ENCODE results near the gene GBA2.

GBA2 gene

DNA sequence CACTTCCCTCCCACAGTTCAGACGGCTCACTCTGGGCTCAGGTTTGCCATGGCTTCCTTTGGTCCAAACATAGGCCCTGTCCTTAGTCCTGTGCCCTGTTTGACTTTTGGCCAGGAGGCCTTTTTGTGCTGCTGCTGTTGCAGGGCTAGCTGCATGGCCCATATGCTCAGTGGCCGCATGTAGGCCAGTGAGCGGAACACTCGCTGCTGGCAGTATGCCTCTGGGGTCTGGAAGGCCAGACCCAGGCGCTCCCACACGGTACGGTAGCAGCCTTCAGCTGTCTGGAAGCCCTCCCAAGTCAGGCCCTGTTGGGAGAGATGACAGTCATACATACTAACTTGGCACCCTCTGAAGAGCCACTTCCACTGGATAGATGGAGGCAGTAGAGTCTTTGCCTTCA, 11.9 kb downstream of the GBA2 start:
- DNase-seq: no peak

GRCh38 chr9:35736201-35736633, 12.8 kb downstream of the GBA2 start:
- peak; percentile 84 for DNase-seq

- DNase-seq: no peak
Observed at GRCh38 chr9:35734096-35734495, 14.9 kb downstream of the GBA2 start.

DNA sequence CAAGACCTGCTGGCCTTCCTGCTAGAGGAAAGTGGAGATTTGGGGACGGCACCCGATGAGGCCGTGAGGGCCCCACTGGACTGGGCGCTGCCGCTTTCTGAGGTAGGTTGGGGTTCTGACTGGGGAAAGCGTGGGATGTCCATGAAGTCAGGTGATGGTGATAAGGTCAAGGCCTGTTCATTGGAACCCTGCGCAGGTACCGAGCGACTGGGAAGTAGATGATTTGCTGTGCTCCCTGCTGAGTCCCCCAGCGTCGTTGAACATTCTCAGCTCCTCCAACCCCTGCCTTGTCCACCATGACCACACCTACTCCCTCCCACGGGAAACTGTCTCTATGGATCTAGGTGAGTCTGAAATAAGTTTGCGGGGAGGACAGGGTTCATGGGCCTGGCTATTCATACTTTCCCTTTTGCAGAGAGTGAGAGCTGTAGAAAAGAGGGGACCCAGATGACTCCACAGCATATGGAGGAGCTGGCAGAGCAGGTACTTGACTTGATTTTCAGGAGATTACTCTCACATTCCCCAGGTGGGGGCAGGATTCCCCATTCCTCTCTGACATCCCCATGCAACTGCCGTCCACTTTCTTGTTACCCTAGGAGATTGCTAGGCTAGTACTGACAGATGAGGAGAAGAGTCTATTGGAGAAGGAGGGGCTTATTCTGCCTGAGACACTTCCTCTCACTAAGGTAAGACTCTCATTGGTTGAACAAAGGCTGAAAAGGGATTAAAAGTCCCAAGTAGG, 16.1 kb downstream of the GBA2 start:
- DNase-seq: no peak

- peak; percentile 99 for DNase-seq
Observed at GRCh38 chr9:35732185-35732799, 16.7 kb downstream of the GBA2 start, which contains the start of the genes CREB3 and TLN1. Gene CREB3, plus strand, starts transcription at chr9:35732666. Its CDS starts 107 bp downstream, at chr9:35732773. Gene TLN1, minus strand, starts transcription at chr9:35732195. Its CDS starts 6,501 bp downstream, at chr9:35725694.

DNA sequence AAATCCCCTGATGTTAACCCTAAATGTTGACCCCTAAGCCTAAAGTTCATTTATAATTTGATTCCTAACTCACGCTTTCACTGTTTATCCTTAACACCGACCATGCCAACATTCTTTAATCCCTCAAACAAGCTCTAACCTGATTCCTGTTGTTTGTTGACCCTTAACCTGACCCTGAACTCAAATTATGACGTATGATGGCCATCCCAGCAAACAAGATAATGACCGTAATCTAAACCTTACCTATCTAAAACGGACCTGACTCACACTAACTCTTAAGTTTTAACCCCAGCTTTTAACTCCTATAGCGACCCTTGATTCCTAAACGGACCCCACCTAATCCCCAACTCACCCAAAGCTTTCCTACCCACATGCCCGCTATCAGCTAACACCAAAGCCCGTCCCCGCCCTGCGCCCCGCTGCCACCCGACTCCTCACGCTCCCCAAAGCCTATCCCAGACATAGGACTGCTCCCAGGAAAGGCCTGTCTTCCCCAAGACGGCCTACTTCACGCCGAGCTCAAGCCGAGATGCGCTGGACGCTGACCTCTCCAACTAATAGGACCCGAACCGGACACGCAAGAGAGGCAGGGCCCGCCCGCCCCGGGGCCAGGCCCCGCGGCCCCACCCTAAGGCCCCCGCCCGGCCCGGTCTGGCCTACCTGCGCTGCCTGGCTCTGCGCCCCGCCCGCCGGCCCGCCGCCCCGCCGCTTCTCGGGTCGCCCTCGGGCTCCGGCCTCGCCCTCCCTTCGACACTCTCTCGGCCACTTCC, 17.4 kb downstream of the GBA2 start:
- DNase-seq: no peak

GRCh38 chr9:35730486-35730854, 18.6 kb downstream of the GBA2 start:
- no peak for DNase-seq

GRCh38 chr9:35729700-35730485, 19.1 kb downstream of the GBA2 start:
- DNase-seq: peak; percentile 65

GRCh38 chr9:35729101-35729500, 19.9 kb downstream of the GBA2 start:
- no peak for DNase-seq

- DNase-seq: peak; percentile 75
Observed at GRCh38 chr9:35728041-35728971, 20.7 kb downstream of the GBA2 start.

DNA sequence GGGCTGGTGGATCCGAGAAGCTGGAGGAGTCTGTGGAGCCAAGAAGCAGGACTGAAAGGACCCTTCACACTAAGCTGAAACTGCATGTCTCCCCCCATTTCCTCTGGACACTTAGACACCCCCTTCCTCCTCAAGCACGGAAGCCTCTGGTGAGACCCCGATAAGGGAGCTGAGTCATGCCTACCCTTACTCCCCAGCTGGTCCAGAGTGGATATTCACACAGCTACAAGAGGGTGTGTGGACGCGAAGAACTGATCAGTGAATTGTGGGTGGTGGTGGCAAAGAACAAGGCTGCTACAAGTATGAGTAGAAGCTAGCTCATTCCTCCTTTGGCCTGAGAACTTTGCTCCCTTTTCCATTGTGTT, 21.4 kb downstream of the GBA2 start:
- DNase-seq: no peak

DNA sequence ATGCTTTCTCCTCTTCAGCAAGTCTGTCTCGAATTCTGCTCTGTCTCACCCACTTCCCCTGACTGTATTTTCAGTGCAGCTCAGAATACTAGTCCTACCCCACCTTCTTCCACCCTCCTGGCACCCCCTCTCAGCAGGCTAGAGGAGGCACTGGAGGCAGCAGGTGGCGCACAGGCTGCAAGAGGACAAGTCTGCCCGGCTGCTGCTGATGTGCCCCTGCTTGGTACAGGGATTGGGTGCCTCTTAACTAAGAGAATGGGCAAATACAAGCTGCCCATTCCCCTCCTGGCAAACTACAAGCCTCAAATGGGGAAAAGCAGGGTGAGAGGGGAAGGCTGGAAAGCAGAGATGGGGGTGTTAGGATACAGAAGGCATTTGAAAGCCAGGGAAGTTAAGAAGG, 22.1 kb downstream of the GBA2 start:
- DNase-seq: peak; percentile 68

DNA sequence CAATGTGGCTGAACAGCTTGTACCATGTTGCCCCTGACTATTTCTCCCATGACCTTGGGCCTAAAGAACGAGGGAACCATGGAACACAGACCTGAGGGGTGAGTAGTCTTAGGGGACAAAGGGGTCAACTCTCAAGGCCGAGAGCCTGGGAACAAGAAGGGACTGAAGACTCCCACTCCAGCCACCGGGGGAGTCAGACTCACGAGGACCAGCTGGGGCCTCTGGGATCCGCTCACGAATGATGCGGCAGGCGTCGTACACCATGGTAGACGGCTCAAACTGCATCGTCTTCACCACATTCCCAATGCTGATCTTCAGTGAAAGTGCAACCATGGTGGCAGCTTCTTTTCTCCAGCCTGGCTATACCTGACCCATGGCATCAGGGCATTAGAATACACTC, 23.7 kb downstream of the GBA2 start:
- DNase-seq: no peak

DNA sequence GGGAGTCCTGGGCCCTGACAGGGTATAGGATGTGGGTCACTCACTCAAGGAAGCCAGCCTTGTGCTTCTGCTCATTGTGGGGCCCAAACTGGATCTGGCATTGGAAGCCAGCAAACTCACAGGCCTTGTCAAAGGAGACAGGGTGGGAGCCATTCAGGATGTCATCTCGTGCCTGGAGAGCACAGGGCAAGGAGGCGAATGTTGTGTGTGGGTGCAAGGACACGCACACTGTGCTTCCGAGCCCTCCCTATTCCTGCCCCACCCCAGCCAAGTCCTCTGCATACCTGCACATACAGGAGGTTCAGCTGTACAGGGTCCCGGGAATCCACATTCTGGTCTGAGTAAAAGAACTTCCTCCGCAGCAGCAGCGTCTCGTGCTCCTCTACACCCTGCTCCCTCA, 25.1 kb downstream of the GBA2 start:
- no peak for DNase-seq

GRCh38 chr9:35723426-35723825, 25.6 kb downstream of the GBA2 start:
- DNase-seq: no peak

DNA sequence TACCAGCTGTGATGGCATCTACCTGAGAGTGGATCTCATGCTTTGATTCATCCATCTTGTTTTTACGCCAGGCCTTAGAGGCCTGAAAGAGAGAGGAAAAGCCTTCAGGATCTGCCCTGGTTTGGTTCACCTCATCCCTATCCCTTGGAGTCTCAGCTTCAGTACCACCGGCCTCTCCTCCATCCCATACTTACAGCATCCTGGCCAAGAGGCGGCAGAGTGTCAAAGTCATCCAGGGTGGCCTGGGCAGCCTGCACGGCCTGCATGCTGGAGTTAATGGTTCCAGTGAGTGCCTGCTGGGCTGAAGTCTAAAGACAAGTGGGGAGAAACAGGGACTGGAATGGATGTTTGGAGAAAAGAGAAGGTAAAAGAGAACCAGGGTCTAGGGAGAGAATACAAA, 29.5 kb downstream of the GBA2 start:
- no peak for DNase-seq

- DNase-seq: no peak
Observed at GRCh38 chr9:35718721-35719511, 30.1 kb downstream of the GBA2 start.

DNA sequence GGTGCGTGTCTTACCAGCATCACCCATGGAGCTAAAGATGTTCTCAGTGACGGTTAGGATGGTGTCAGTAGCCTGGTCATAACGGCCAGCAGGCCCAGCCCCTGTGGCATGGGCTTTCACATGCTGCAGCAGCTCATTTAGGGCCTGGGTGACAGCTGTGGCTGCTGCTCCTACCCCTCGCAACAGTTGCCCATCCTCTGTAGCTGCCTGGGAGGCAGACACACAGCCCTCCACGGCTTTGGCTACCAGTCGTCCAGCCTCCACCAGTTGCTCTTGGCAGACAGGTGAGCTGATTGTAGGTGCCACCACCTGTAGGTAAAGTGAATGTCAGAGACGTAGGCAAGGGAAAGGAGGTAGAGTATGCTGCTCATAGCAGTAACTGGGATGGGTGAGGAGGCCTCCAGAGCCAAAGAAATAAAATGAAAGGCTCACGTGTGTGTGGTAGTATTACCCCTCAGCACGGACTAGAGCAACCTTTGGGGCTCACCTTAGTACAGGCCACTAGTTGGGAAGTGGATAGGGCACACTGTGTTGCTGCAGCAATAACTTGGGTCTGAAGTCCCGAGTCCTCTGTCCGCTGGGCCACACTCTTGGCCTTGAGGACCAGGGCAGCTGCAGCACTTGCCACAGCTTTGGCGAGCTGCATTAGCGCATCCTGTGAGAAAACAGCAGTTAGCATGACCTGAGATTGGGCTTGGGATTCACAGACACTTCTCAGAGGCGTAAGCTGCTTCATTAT, 31.7 kb downstream of the GBA2 start:
- DNase-seq: no peak

DNA sequence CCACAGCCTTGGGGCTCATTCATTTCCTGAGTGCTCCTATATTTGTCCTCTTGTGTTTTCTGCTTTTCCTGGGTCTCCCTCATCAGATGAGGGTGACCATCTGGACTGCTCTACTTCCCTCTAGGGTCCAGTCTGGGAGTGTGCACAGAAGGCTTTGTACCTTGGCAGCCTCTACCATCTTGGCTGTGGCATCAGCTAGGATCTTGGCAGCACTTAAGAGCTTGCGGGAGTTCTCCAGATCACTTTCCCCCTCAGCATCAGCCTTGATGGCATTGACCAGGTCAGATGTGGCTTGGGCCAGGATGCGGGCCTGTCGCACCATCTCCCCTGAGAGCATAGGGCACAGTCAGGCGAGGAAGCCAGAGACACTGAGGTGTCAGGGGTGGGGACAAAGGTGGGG, 32.8 kb downstream of the GBA2 start:
- no peak for DNase-seq

GRCh38 chr9:35714579-35715252, 34.3 kb downstream of the GBA2 start:
- no peak for DNase-seq

Measured in activated effector memory CD4-positive, alpha-beta T cell treated with anti-CD3 and anti-CD28 coated beads, Interleukin-2, amount 50 U/mL, for 16 hours (primary cell).